ENCODE results near the gene SPON1.

The SPON1 gene

GRCh38 chr11:14137284-14137683 lies 174.8 kb downstream of the SPON1 start:
- no peaks in the 10 kb centered on the region for H3K9me2 ChIP-seq (replicated peaks; ENCODE audit: low read depth, low read length)
- H3K27me3 ChIP-seq (ENCODE audit: insufficient read depth, low read length, poor library complexity, severe bottlenecking): no peaks in the 10 kb centered on the region

GRCh38 chr11:14140991-14141390 lies 178.5 kb downstream of the SPON1 start:
- no peaks in the 10 kb centered on the region for H3K27me3 ChIP-seq (ENCODE audit: insufficient read depth, low read length, poor library complexity, severe bottlenecking)
- no peaks in the 10 kb centered on the region for H4K20me1 ChIP-seq (ENCODE audit: insufficient read depth, low read length, poor library complexity, severe bottlenecking)
- H2AFZ ChIP-seq (ENCODE audit: low read length): no peak overlapping the region
- H3F3A ChIP-seq (ENCODE audit: low read depth): no peaks in the 10 kb centered on the region
- H3K79me2 ChIP-seq (ENCODE audit: insufficient read depth, low read length): no peaks in the 10 kb centered on the region
- no peak overlapping the region for H3K9ac ChIP-seq (ENCODE audit: low read depth, low read length, poor library complexity, severe bottlenecking)
- no peaks in the 10 kb centered on the region for H3K4me1 ChIP-seq (ENCODE audit: insufficient read depth, low read length, poor library complexity, severe bottlenecking)
- TF ChIP-seq EZH2phosphoT487 (IDR thresholded peaks at IDR 0.05; ENCODE audit: borderline replicate concordance) (no peak), CTCF (conservative IDR thresholded peaks at IDR 0.05; ENCODE audit: low read length) (no peak)
- H3K4me3 ChIP-seq (ENCODE audit: low read length, poor library complexity, severe bottlenecking): no peak overlapping the region
- no peak overlapping the region for H3K4me2 ChIP-seq (ENCODE audit: low read depth, low read length, poor library complexity, severe bottlenecking)
- no peaks in the 10 kb centered on the region for H3K9me2 ChIP-seq (replicated peaks; ENCODE audit: low read depth, low read length)
- H3K36me3 ChIP-seq (ENCODE audit: insufficient read depth, low read length): no peaks in the 10 kb centered on the region
- no peaks in the 10 kb centered on the region for H3K9me3 ChIP-seq (ENCODE audit: insufficient read depth, low read depth, low read length)

More at GRCh38 chr11:14137284-14137683, 174.8 kb downstream of the SPON1 start:
- TF ChIP-seq EZH2phosphoT487 (IDR thresholded peaks at IDR 0.05; ENCODE audit: borderline replicate concordance) (no peak), CTCF (conservative IDR thresholded peaks at IDR 0.05; ENCODE audit: low read length) (no peak)
- no peak overlapping the region for H3K9ac ChIP-seq (ENCODE audit: low read depth, low read length, poor library complexity, severe bottlenecking)
- no peak overlapping the region for H3K4me3 ChIP-seq (ENCODE audit: low read length, poor library complexity, severe bottlenecking)
- H3K79me2 ChIP-seq (ENCODE audit: insufficient read depth, low read length): no peaks in the 10 kb centered on the region
- no peak overlapping the region for H2AFZ ChIP-seq (ENCODE audit: low read length)
- H4K20me1 ChIP-seq (ENCODE audit: insufficient read depth, low read length, poor library complexity, severe bottlenecking): no peaks in the 10 kb centered on the region
- no peaks in the 10 kb centered on the region for H3K36me3 ChIP-seq (ENCODE audit: insufficient read depth, low read length)
- H3K9me3 ChIP-seq (ENCODE audit: insufficient read depth, low read depth, low read length): no peaks in the 10 kb centered on the region
- H3K4me1 ChIP-seq (ENCODE audit: insufficient read depth, low read length, poor library complexity, severe bottlenecking): no peaks in the 10 kb centered on the region
- H3K4me2 ChIP-seq (ENCODE audit: low read depth, low read length, poor library complexity, severe bottlenecking): no peak overlapping the region
- H3F3A ChIP-seq (ENCODE audit: low read depth): no peaks in the 10 kb centered on the region

- H3K9me2 ChIP-seq (replicated peaks; ENCODE audit: low read depth, low read length): no peaks in the 10 kb centered on the region
- H3K4me1 ChIP-seq (ENCODE audit: insufficient read depth, low read length, poor library complexity, severe bottlenecking): no peaks in the 10 kb centered on the region
- no peak overlapping the region for H3K4me3 ChIP-seq (ENCODE audit: low read length, poor library complexity, severe bottlenecking)
- no peak overlapping the region for H2AFZ ChIP-seq (ENCODE audit: low read length)
- no peak overlapping the region for H3K9ac ChIP-seq (ENCODE audit: low read depth, low read length, poor library complexity, severe bottlenecking)
- TF ChIP-seq CTCF (conservative IDR thresholded peaks at IDR 0.05; ENCODE audit: low read length): no peak
- no peaks in the 10 kb centered on the region for H3K9me3 ChIP-seq (ENCODE audit: insufficient read depth, low read depth, low read length)
- H3K27me3 ChIP-seq (ENCODE audit: insufficient read depth, low read length, poor library complexity, severe bottlenecking): no peaks in the 10 kb centered on the region
- H3K4me2 ChIP-seq (ENCODE audit: low read depth, low read length, poor library complexity, severe bottlenecking): no peak overlapping the region
- no peaks in the 10 kb centered on the region for H4K20me1 ChIP-seq (ENCODE audit: insufficient read depth, low read length, poor library complexity, severe bottlenecking)
- no peaks in the 10 kb centered on the region for H3K79me2 ChIP-seq (ENCODE audit: insufficient read depth, low read length)
- H3K36me3 ChIP-seq (ENCODE audit: insufficient read depth, low read length): no peaks in the 10 kb centered on the region
- no peaks in the 10 kb centered on the region for H3F3A ChIP-seq (ENCODE audit: low read depth)
These were observed 179.2 kb downstream of the SPON1 start for GRCh38 chr11:14141676-14142075.

Measured in Loucy (cell line).